SK-N-SH (cell line): ENCODE measurements around the gene NTRK2.

Source experiments
- CTCF ChIP-seq: fragments of 200-600 bp; sonication (generic); IDR thresholded peaks from 2 replicates; pipeline ENCODE4 v1.6.1; 2017; ENCODE audit warnings: antibody characterized with exemption, mild to moderate bottlenecking, moderate library complexity
- EZH2phosphoT487 ChIP-seq: fragments of 200-600 bp; sonication (generic); IDR thresholded peaks from 2 replicates; pipeline ENCODE4 v1.6.1; 2017; ENCODE audit warnings: low read depth, mixed run types, mild to moderate bottlenecking, antibody characterized with exemption, moderate library complexity, borderline replicate concordance
- JUND ChIP-seq: IDR thresholded peaks from 2 replicates; pipeline ENCODE4 v1.4.0; 2012
- POLR2AphosphoS5 ChIP-seq: IDR thresholded peaks from 2 replicates; pipeline ENCODE4 v1.6.1; 2012; ENCODE audit warnings: low read depth, low read length
- RAD21 ChIP-seq: IDR thresholded peaks from 2 replicates; pipeline ENCODE4 v1.6.1; 2012; ENCODE audit warnings: mild to moderate bottlenecking, low read length
- RXRA ChIP-seq: IDR thresholded peaks from 2 replicates; pipeline ENCODE4 v1.4.0; 2012; ENCODE audit warnings: low read depth, mild to moderate bottlenecking, borderline replicate concordance
- SIN3A ChIP-seq: IDR thresholded peaks from 2 replicates; pipeline ENCODE4 v1.6.1; 2012; ENCODE audit warnings: low read depth, mild to moderate bottlenecking, low read length, moderate library complexity, borderline replicate concordance
- YY1 ChIP-seq: IDR thresholded peaks from 2 replicates; pipeline ENCODE4 v1.4.0; 2012; ENCODE audit warnings: low read depth, mild to moderate bottlenecking
- ZBTB33 ChIP-seq: IDR thresholded peaks from 2 replicates; pipeline ENCODE4 v1.4.0; 2012; ENCODE audit warnings: low read depth, borderline replicate concordance

- TF ChIP-seq SIN3A (no peak), CTCF (no peak), POLR2AphosphoS5 (no peak), ZBTB33 (no peak), RAD21 (no peak), JUND (no peak), RXRA (no peak), YY1 (no peak), EZH2phosphoT487 (no peak)
Observed at GRCh38 chr9:84655447-84655846, 14.1 kb upstream of the NTRK2 start.
